Pulmonary artery endothelial cell (primary cell): ENCODE measurements around the gene RHBDD1. TPM values are rescaled to one million over a fixed set of nuclear protein-coding genes. Genes with fewer than 3 reads are reported as not detected.

Source experiments
- DNase-seq: peaks from one replicate; pipeline ENCODE4 v3.0.0-alpha.2; 2011; ENCODE audit warnings: low read depth, low spot score
- total RNA-seq: library from RNA; depleted of rRNA; stranded (reverse); fragments of >200 nt; gene quantifications from 2 replicates; pipeline ENCODE4 v1.2.3, GENCODE V29; 2014

The RHBDD1 gene
- total RNA-seq = 16.2 and 24.8 TPM in 2 replicates

GRCh38 chr2:226835796-226836547 lies at the start of gene RHBDD1:
Gene RHBDD1 (plus strand): TSS chr2:226836054. CDS start chr2:226864694, 28,640 bp downstream.
- peak; percentile 75 for DNase-seq

GRCh38 chr2:226788064-226788463 lies 47.8 kb upstream of the RHBDD1 start:
- DNase-seq = no peak

DNA sequence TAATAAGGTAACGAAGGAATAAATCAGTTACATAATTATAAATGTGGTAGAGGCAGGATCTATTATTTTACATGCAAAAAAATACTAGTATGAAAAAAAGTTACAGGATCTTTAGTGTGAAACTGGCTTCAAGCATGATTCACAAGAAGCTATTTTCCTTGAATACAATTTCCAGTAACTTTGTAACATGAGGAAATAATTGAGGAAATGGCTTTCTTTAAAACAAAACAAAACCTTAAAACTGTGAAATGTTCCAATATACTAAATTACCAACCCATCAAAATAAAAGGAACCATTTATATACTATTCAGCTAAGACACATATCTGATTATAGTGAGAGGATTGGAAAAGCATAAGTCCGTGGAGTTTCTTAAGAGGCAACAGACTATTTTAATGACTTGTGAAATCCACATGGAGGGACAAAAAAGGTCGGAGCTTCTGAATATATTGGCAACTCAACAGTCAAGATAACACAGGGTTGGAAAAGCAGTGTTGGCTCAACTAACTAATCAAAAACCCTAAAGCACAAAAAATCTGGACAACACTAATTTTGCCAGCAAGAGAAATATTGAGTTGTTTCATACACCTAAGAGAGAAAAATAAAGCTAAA lies 46.9 kb upstream of the RHBDD1 start:
- no peak for DNase-seq

GRCh38 chr2:226790011-226790410 lies 45.8 kb upstream of the RHBDD1 start:
- no peak for DNase-seq

DNA sequence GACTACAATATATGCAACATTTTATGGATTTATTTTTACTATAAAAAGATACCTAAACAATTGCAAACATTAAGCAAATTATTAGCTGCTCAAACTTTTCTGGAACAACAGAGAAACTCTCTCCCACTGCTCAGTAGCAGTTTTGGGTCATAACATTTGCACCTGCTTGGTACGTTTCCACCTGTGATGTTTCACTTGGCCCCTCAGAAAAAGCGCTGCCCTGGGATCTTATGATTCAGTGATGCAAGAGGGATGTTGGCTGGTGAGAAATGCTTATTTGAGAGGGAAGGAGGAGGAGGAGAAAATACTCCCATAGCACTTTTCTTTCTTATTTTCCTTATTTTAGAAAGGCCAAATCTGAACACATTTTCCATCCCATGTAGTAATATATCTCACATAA lies 45.4 kb upstream of the RHBDD1 start:
- DNase-seq = no peak

GRCh38 chr2:226791056-226791486 lies 44.8 kb upstream of the RHBDD1 start:
- no peak for DNase-seq

- DNase-seq = no peak
Measured at GRCh38 chr2:226791487-226792081, 44.3 kb upstream of the RHBDD1 start.

- no peak for DNase-seq
Measured at GRCh38 chr2:226792155-226792881, 43.5 kb upstream of the RHBDD1 start.

- DNase-seq = no peak
Measured at GRCh38 chr2:226793646-226794045, 42.2 kb upstream of the RHBDD1 start.

- no peak for DNase-seq
Measured at GRCh38 chr2:226794196-226794661, 41.6 kb upstream of the RHBDD1 start.

- no peak for DNase-seq
Measured at GRCh38 chr2:226794751-226795171, 41.1 kb upstream of the RHBDD1 start.

- DNase-seq = no peak
Measured at GRCh38 chr2:226795281-226796011, 40.4 kb upstream of the RHBDD1 start.

GRCh38 chr2:226796012-226796839 lies 39.6 kb upstream of the RHBDD1 start:
- no peak for DNase-seq

DNA sequence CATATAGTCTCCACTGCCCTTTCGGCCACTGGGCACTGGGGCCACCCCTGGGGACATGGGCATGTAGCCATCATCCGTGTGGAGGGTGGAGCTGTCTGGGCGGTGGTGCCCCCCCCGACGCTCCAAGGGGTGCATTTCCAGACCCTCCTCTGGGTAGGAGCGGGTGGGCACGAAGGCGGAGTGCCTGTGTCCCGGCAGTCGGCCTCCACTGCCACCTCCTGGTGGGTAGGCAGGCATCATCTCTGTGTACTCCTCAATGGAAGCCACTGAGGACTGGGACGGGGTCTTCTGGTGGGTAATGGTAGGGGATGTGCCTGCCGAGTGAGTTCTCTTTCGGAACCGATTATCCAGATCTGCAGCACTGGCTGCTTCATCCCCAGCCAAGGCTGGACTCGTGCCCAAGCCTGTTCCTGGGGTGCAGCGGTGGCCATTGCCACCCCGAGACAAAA lies 39.0 kb upstream of the RHBDD1 start:
- no peak for DNase-seq

DNA sequence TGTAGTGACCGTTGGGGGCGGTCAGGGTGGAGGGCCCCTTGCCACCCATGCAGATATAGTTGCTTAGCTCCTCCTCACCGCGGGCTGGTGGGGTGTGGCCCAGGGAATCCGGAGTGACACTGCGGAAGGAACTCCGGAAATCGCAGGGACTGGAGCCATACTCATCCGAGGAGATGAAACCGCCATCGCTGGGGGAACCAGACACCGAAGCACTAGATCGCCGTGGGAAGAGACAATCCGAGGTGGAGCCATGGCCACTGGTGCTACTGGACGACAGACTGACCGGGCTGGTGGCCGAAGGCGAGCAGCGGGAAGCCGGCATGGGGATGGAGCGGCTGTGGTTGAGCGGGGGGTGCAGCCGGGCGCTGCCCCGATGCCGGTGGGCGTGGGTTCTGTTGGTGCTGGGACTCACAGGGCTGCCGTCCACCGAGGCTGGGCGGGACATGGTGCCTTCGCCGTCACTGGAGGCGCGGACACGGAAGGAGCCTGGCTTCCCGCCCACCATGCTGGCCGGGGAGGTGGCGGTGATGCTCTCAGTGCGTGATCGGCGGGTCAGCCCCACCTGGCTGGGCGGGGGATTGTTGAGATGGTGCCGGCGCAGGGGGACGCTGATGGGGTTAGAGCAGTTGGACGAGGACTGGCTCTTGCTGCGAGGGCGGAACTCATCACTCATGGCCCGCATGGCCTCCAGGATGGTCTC lies 38.4 kb upstream of the RHBDD1 start:
- no peak for DNase-seq

GRCh38 chr2:226797989-226798421 lies 37.8 kb upstream of the RHBDD1 start:
- no peak for DNase-seq

DNA sequence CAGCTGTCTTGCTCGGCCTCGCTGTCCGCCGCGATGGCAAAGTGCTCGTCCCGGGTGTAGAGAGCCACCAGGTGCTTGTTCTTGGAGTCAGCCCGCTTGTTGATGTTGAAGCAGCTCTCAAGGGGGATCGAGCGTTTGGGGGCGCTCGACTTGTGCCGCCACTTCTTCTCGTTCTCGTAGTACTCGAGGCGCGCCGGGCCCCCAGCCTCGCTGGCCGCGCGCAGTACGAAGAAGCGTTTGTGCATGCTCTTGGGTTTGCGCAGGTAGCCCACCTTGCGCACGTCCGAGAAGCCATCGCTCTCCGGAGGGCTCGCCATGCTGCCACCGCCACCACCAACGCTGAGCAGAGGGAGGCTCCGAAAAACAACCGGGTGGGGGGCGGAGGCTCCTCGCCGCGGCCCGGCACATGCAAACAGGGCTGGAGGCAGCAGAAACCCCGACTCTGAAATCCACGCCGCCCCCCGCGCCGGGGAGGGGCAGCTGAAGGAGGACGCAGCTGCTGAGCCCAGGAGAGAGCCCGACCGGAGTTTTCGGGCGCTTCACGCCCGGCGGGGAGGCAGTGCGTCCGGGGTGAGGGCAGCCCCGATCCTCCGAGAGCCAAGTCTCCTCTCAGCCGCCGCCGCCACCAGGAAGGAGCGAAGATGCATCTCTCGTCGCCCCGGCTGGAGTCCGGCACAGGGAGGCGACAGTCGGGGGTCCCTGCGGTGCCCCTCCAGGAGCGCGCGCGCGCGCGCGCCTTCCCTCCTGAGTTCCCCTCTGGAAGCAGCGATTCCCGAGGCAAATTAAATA lies 37.2 kb upstream of the RHBDD1 start:
- no peak for DNase-seq

DNA sequence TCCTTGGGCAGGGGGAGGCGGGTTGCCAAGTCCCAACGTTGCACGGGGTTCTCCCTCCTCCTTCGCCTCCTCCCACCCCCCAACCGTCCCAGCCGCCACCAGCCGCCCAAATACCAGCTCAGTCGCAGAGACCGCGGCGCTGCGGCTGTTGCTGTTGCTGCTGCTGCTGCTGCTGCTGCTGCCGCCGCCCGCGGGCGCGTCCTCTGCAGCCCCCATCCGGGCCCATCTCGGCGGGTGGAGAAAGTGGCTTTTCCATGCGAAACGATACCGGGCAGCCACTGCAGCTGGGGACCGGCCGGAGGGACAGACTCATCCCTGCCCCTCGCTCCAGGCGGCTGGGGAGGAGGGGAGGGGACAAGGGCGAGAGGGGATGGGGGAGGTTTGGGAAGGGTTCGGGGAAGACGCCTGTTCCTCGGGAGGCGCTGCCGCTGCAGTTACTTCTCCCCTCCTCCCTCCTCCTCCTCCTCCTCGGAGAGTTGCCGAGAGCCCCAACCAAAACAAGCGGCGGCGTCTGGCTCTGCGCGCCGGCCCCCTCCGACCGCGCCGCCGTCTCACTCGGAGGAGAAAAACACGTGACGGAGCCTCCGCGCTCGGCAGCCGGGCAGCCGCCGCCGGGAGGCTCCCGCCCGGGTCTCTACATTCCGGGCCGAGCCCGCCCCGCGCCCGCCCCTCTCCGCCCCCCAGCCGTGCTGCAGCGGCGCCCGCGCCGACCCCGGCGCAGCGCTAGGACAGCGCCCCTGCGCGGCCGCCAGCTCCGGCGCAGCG lies 36.5 kb upstream of the RHBDD1 start, which contains the start of gene IRS1:
Gene IRS1, minus strand, starts transcription at position 610 of the 765 bp plus-strand sequence. CDS start 1,082 bp downstream, outside the sequence.
- no peak for DNase-seq
